Mesothelial cell of epicardium (in vitro differentiated cells): ENCODE measurements around the gene MORF4L1. TPM values are rescaled to one million over a fixed set of nuclear protein-coding genes. Genes with fewer than 3 reads are reported as not detected.
"Not testable (repeated sequence)": the region's sequence is repeated elsewhere in the genome, so short reads cannot be mapped to it uniquely, and the experiment has no call there.

ENCODE experiments used
- DNase-seq, 2 experiments: peaks; one replicate each; pipeline ENCODE4 v3.0.0; 2021; ENCODE audit warnings: low spot score in 2 of 2; ENCODE audit not compliant: unreplicated experiment in 2 of 2
- H3K27ac Mint-ChIP-seq: 2 replicates; pipeline ENCODE4 v1.8.0; 2021; ENCODE audit warnings: mixed read lengths
- H3K27me3 Mint-ChIP-seq: 2 replicates; pipeline ENCODE4 v1.8.0; 2021; ENCODE audit warnings: low read depth, mixed read lengths
- H3K36me3 Mint-ChIP-seq: 2 replicates; pipeline ENCODE4 v1.8.0; 2021; ENCODE audit warnings: mixed read lengths
- H3K4me1 Mint-ChIP-seq: 2 replicates; pipeline ENCODE4 v1.8.0; 2021; ENCODE audit warnings: mixed read lengths
- H3K4me3 Mint-ChIP-seq: 2 replicates; pipeline ENCODE4 v1.8.0; 2021; ENCODE audit warnings: mild to moderate bottlenecking, moderate library complexity, mixed read lengths
- H3K9me3 Mint-ChIP-seq: 2 replicates; pipeline ENCODE4 v1.8.0; 2021; ENCODE audit warnings: mixed read lengths
- CTCF ChIP-seq: fragments of 200-600 bp; sonication (generic); IDR thresholded peaks from one replicate; pipeline ENCODE4 v1.5.0; 2021; ENCODE audit warnings: antibody characterized with exemption; ENCODE audit not compliant: unreplicated experiment
- total RNA-seq: library from RNA; stranded (reverse); gene quantifications from 3 replicates; pipeline ENCODE4 v1.2.1, GENCODE V29; 2021

The MORF4L1 gene
- total RNA-seq, 1 donor from 2014 or later = 444 TPM

DNA sequence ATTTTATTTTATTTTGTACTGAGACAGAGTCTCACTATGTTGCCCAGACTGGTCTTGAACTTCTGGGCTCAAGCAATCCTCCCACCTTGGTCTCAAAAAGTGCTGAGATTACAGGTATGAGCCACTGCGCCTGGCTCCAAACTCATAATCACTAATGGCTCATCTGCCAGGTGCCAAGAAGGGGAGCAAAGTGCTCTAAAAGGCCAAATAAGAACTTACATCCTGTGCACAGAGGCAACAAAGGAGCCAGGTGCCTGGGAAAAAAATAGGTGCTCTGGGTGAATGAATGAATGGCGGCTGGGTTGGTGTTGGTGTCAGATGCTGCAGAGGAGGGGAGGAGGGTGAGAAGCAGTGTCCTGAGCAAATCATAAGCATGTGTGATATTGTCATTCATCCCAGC lies 35.6 kb upstream of the MORF4L1 start:
- no peak for TF ChIP-seq CTCF
- Mint-ChIP-seq H3K4me1 (no peaks in the 10 kb centered on the region), H3K27me3 (peaks cover 3% of the 10 kb centered on the region), H3K4me3 (no peak overlapping the region), H3K9me3 (no peaks in the 10 kb centered on the region), H3K27ac (no peak overlapping the region), H3K36me3 (no peaks in the 10 kb centered on the region)
- DNase-seq = no peak

DNA sequence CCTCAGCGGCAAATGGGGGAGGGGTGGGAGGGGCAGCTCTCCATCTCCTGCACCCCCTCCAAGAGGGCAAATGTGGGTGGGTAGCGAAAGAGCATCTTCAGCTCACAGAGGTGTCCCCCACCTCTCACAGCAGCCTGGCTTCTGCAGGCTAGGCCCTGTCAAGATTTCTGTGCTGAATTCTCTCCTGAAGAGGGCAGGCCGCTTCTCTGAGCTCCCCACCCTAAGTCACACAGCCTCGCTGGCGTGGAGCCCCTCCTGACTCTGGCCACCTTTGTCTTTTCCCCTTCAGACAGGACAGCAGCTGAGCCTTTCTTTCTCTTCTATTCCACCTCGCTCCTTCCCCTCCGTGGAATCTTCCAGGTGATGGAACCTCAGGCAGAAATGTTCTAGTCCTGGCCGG lies 35.1 kb upstream of the MORF4L1 start:
- DNase-seq = no peak
- Mint-ChIP-seq H3K27ac (no peak overlapping the region), H3K36me3 (no peaks in the 10 kb centered on the region), H3K4me1 (no peaks in the 10 kb centered on the region), H3K9me3 (no peaks in the 10 kb centered on the region), H3K4me3 (no peak overlapping the region), H3K27me3 (peaks cover 3% of the 10 kb centered on the region)
- no peak for TF ChIP-seq CTCF

DNA sequence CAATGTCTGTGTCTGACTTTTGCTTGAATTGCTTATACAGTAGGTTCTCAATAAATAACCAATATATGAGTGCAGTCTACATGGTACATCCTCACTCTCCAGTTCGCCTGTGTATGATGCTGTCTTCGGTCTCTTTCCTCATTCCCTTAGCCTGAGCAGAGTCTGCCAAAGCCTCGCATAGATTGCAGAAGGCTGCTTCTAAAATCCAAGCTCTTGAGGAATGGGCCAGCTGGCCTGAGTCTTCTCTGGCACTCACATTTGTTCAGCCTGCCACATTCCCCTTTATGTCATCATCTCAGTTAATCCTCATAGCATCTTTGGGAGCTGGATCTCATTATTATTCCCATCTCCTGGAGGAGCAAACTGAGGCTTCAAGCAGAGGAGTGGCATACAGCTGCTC lies 34.2 kb upstream of the MORF4L1 start:
- Mint-ChIP-seq H3K27ac (no peak overlapping the region), H3K27me3 (peaks cover under 1% of the 10 kb centered on the region), H3K4me1 (no peaks in the 10 kb centered on the region), H3K9me3 (no peaks in the 10 kb centered on the region), H3K36me3 (no peaks in the 10 kb centered on the region), H3K4me3 (no peak overlapping the region)
- DNase-seq = no peak
- no peak for TF ChIP-seq CTCF

DNA sequence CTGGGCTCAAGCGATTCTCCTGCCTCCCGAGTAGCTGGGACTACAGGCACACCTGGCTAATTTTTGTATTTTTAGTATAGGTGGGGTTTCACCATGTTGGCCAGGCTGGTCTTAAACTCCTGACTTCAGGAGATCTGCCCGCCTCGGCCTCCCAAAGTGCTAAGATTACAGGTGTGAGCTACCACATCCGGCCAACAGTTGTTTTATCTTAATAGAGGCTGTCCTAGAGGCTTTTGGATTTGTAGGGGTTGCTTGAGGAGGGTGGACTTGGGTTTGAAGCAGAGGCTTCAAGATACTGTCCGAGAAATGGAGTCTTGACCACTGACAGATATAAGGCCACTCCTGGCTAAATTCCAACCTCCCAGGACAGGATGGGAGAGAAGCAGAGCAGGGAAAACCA lies 33.5 kb upstream of the MORF4L1 start:
- H3K27ac Mint-ChIP-seq, H3K36me3 Mint-ChIP-seq, H3K4me1 Mint-ChIP-seq, DNase-seq, H3K27me3 Mint-ChIP-seq, H3K9me3 Mint-ChIP-seq, H3K4me3 Mint-ChIP-seq: not testable (repeated sequence)

DNA sequence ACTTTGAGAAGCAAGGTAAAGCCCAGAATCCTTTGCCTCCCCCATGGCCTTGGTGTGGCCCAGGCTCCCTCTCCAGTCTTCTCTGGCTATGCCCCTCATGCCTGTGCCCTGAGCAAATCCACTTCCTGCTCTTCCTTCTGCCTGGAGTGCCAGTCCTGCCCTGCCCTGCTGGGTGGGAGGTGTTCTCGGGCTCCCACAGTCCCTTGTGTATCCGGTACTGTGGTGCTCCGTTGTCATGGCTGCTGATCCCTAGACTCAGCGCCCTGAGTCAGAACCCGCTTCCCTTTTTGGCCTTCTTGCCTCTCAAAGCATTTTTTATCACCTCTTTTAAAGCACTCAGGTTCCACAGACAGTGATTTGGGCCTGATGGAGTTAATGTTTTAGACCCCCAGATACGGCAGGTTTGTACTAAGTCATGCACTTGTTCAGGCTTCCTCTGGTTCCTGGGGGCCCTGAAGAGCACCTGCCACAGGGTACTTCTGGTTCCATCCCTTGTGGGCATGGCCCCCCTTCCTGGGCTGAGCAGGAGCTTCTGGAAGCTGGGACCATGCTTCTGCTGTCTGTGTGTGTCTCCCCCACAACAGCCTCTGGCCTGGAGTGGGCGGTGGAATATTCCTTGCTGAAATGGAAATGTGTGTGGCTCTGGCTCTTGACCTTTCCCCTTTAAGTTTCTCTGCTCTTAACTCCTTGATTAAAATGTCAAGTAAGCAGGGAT lies 31.9 kb upstream of the MORF4L1 start:
- Mint-ChIP-seq H3K27me3 (no peaks in the 10 kb centered on the region), H3K27ac (no peak overlapping the region), H3K36me3 (no peaks in the 10 kb centered on the region), H3K9me3 (peaks cover 2% of the 10 kb centered on the region), H3K4me1 (no peaks in the 10 kb centered on the region), H3K4me3 (no peak overlapping the region)
- no peak for DNase-seq
- no peak for TF ChIP-seq CTCF

DNA sequence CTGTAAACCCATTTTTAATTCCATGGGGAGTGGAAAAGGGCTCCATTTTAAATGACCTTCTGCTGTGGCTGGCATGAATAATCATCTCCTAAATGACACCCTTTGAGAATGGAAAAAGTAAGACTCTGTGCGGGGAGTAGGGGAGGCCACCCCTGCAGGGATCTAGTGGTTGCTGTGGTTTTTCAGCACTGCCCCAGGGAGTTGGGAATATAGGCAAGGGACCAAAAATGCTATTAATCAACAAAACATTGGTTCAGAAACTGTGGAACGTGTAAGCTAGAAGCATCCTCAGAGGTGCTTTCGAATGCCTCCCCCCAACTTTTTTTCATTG lies 31.3 kb upstream of the MORF4L1 start:
- DNase-seq = no peak
- no peaks in the 10 kb centered on the region for H3K36me3 Mint-ChIP-seq
- no peak overlapping the region for H3K27ac Mint-ChIP-seq
- no peak overlapping the region for H3K4me3 Mint-ChIP-seq
- no peak for TF ChIP-seq CTCF
- H3K4me1 Mint-ChIP-seq = no peaks in the 10 kb centered on the region
- H3K27me3 Mint-ChIP-seq = no peaks in the 10 kb centered on the region
- H3K9me3 Mint-ChIP-seq = peaks cover 5% of the 10 kb centered on the region
